ENCODE data around the gene LYG1.

Gene LYG1

GRCh38 chr2:99242151-99242550 is 58.8 kb downstream of the LYG1 start:
- Mint-ChIP-seq H3K4me3 (no peak overlapping the region), H3K9me3 (no peaks in the 10 kb centered on the region), H3K36me3 (no peaks in the 10 kb centered on the region), H3K27ac (no peak overlapping the region), H3K4me1 (no peaks in the 10 kb centered on the region), H3K27me3 (no peaks in the 10 kb centered on the region)
- no peak for DNase-seq
- CTCF ChIA-PET, result no interaction called here

GRCh38 chr2:99240431-99240830 is 60.6 kb downstream of the LYG1 start:
- CTCF ChIA-PET, result no interaction called here
- DNase-seq, result no peak

GRCh38 chr2:99238599-99238998 is 62.4 kb downstream of the LYG1 start:
- no peaks in the 10 kb centered on the region for H3K4me1 Mint-ChIP-seq
- H3K27me3 Mint-ChIP-seq, result no peaks in the 10 kb centered on the region
- H3K36me3 Mint-ChIP-seq, result no peaks in the 10 kb centered on the region
- no peak overlapping the region for H3K27ac Mint-ChIP-seq
- no peak for DNase-seq
- H3K4me3 Mint-ChIP-seq, result no peak overlapping the region
- CTCF ChIA-PET, result no interaction called here
- H3K9me3 Mint-ChIP-seq, result peaks cover 3% of the 10 kb centered on the region

More at GRCh38 chr2:99240431-99240830, 60.6 kb downstream of the LYG1 start:
- no peaks in the 10 kb centered on the region for H3K4me1 Mint-ChIP-seq
- H3K4me3 Mint-ChIP-seq, result no peak overlapping the region
- no peaks in the 10 kb centered on the region for H3K27me3 Mint-ChIP-seq
- no peaks in the 10 kb centered on the region for H3K9me3 Mint-ChIP-seq
- H3K36me3 Mint-ChIP-seq, result no peaks in the 10 kb centered on the region
- no peak overlapping the region for H3K27ac Mint-ChIP-seq

Data from activated naive CD4-positive, alpha-beta T cell treated with anti-CD3 and anti-CD28 coated beads, Interleukin-2, amount 10 ng/mL, durations not matched to agents 7 days and 5 days (primary cell).